Smooth muscle cell (in vitro differentiated cells): Measurements from ENCODE around the gene LCOR. TPM values are rescaled to one million over a fixed set of nuclear protein-coding genes. Genes with fewer than 3 reads are reported as not detected.

ENCODE experiments used
- DNase-seq: peaks from one replicate; lab custom pipeline; 2025; ENCODE audit not compliant: unreplicated experiment; lab: John Stamatoyannopoulos, UW
- H2AFZ ChIP-seq: fragments of 200-600 bp; sonication (generic); 2 replicates; pipeline ENCODE4 v1.6.0; 2016; ENCODE audit warnings: antibody characterized with exemption, low read depth, mild to moderate bottlenecking
- H3F3A ChIP-seq: fragments of 200-600 bp; sonication (generic); 2 replicates; pipeline ENCODE4 v1.6.0; 2017; ENCODE audit warnings: antibody characterized with exemption, low read depth
- H3K27ac ChIP-seq: fragments of 200-600 bp; sonication (generic); 2 replicates; pipeline ENCODE4 v1.5.1; 2016; ENCODE audit warnings: low read depth, mild to moderate bottlenecking
- H3K27me3 ChIP-seq: fragments of 200-600 bp; sonication (generic); 2 replicates; pipeline ENCODE4 v1.6.1; 2016; ENCODE audit warnings: low read depth, mild to moderate bottlenecking
- H3K36me3 ChIP-seq: fragments of 200-600 bp; sonication (generic); 2 replicates; pipeline ENCODE4 v1.5.1; 2016; ENCODE audit warnings: low read depth
- H3K4me1 ChIP-seq: fragments of 200-600 bp; sonication (generic); 2 replicates; pipeline ENCODE4 v1.5.1; 2016; ENCODE audit warnings: low read depth
- H3K4me2 ChIP-seq: fragments of 200-600 bp; sonication (generic); 2 replicates; pipeline ENCODE4 v1.6.0; 2016; ENCODE audit warnings: mild to moderate bottlenecking
- H3K4me3 ChIP-seq: fragments of 200-600 bp; sonication (generic); 2 replicates; pipeline ENCODE4 v1.5.1; 2016; ENCODE audit warnings: mild to moderate bottlenecking
- H3K79me2 ChIP-seq: fragments of 200-600 bp; sonication (generic); 2 replicates; pipeline ENCODE4 v1.6.0; 2016; ENCODE audit warnings: low read depth, mild to moderate bottlenecking
- H3K9ac ChIP-seq: fragments of 200-600 bp; sonication (generic); 2 replicates; pipeline ENCODE4 v1.6.0; 2016; ENCODE audit warnings: low read depth
- H3K9me3 ChIP-seq: fragments of 200-600 bp; sonication (generic); replicated peaks from 2 replicates; pipeline ENCODE4 v1.5.1; 2016; ENCODE audit warnings: low read depth
- H4K20me1 ChIP-seq: fragments of 200-600 bp; sonication (generic); 2 replicates; pipeline ENCODE4 v1.6.0; 2016; ENCODE audit warnings: low read depth
- CTCF ChIP-seq: fragments of 200-600 bp; sonication (generic); IDR thresholded peaks from 2 replicates; pipeline ENCODE4 v1.5.1; 2017; ENCODE audit warnings: borderline replicate concordance, mild to moderate bottlenecking, antibody characterized with exemption; ENCODE audit not compliant: insufficient read depth, poor library complexity, severe bottlenecking
- WGBS: methylation state at CpG from one replicate; pipeline ENCODE4 v1.1.7; 2016; ENCODE audit warnings: low lambda C conversion rate; 5-methylcytosine and 5-hydroxymethylcytosine counted together
- polyA plus RNA-seq: library from polyadenylated mRNA; unstranded; fragments of >200 nt; fragmentation: Nextera tagmentation; extraction: Ambion mirVana; gene quantifications from 2 replicates; pipeline ENCODE4 v1.2.1, GENCODE V29; 2016
- total RNA-seq: library from RNA; depleted of rRNA; stranded (reverse); fragments of >200 nt; gene quantifications from 2 replicates; pipeline ENCODE4 v1.2.3, GENCODE V29; 2014

LCOR gene
- total and polyA plus RNA-seq, 2 experiments from 2014 or later: 10.6 to 27.8 TPM

GRCh38 chr10:96863922-96864543 lies 31.9 kb downstream of the LCOR start:
- no peak for DNase-seq
- peak overlapping the region; percentile 43 for H3K27ac ChIP-seq
- no peaks in the 10 kb centered on the region for H3F3A ChIP-seq
- H3K4me1 ChIP-seq: no peaks in the 10 kb centered on the region
- no peaks in the 10 kb centered on the region for H3K9me3 ChIP-seq
- no peaks in the 10 kb centered on the region for H3K27me3 ChIP-seq
- WGBS: 94% methylated on average over 3 of the region's 3 CpGs
- peaks cover 99% of the 10 kb centered on the region for H4K20me1 ChIP-seq
- no peak overlapping the region for H3K9ac ChIP-seq
- H3K36me3 ChIP-seq: no peaks in the 10 kb centered on the region
- H3K79me2 ChIP-seq: peaks cover 99% of the 10 kb centered on the region
- no peak overlapping the region for H2AFZ ChIP-seq
- no peak for TF ChIP-seq CTCF
- H3K4me2 ChIP-seq: no peak overlapping the region
- H3K4me3 ChIP-seq: no peak overlapping the region

- Histone ChIP-seq H3K27me3 (no peaks in the 10 kb centered on the region), H3K4me2 (no peak overlapping the region), H3K9me3 (no peaks in the 10 kb centered on the region), H2AFZ (no peak overlapping the region), H3K4me1 (no peaks in the 10 kb centered on the region), H3K36me3 (no peaks in the 10 kb centered on the region), H3F3A (no peaks in the 10 kb centered on the region), H4K20me1 (peaks cover 98% of the 10 kb centered on the region), H3K4me3 (no peak overlapping the region), H3K79me2 (peaks cover 98% of the 10 kb centered on the region), H3K27ac (no peak overlapping the region), H3K9ac (no peak overlapping the region)
- no peak for DNase-seq
- no peak for TF ChIP-seq CTCF
These were observed 41.0 kb downstream of the LCOR start for GRCh38 chr10:96873086-96873485.

- Histone ChIP-seq H3K9ac (no peak overlapping the region), H4K20me1 (peaks cover 98% of the 10 kb centered on the region), H3K27ac (no peak overlapping the region), H3K4me3 (no peak overlapping the region), H3K9me3 (no peaks in the 10 kb centered on the region), H3F3A (no peaks in the 10 kb centered on the region), H2AFZ (no peak overlapping the region), H3K79me2 (peaks cover 98% of the 10 kb centered on the region), H3K36me3 (no peaks in the 10 kb centered on the region), H3K4me2 (no peak overlapping the region), H3K27me3 (no peaks in the 10 kb centered on the region), H3K4me1 (no peaks in the 10 kb centered on the region)
- TF ChIP-seq CTCF: no peak
- no peak for DNase-seq
- WGBS: 88% methylated on average over 7 of the region's 7 CpGs
These were observed 41.8 kb downstream of the LCOR start for GRCh38 chr10:96873756-96874467.

- H3K27ac ChIP-seq: no peak overlapping the region
- peaks cover 98% of the 10 kb centered on the region for H3K79me2 ChIP-seq
- no peaks in the 10 kb centered on the region for H3K9me3 ChIP-seq
- H3K27me3 ChIP-seq: no peaks in the 10 kb centered on the region
- WGBS: 82% methylated on average over 3 of the region's 3 CpGs
- no peak overlapping the region for H3K4me2 ChIP-seq
- no peaks in the 10 kb centered on the region for H3F3A ChIP-seq
- no peak overlapping the region for H3K4me3 ChIP-seq
- no peaks in the 10 kb centered on the region for H3K36me3 ChIP-seq
- H2AFZ ChIP-seq: no peak overlapping the region
- H3K9ac ChIP-seq: no peak overlapping the region
- peaks cover 98% of the 10 kb centered on the region for H4K20me1 ChIP-seq
- no peak for DNase-seq
- TF ChIP-seq CTCF: no peak
- H3K4me1 ChIP-seq: no peaks in the 10 kb centered on the region
These were observed 46.0 kb downstream of the LCOR start for GRCh38 chr10:96878057-96878456.
